Measurements from ENCODE around the gene PGLYRP4. TPM values are rescaled to one million over a fixed set of nuclear protein-coding genes. Genes with fewer than 3 reads are reported as not detected.
"Not testable (repeated sequence)": the region's sequence is repeated elsewhere in the genome, so short reads cannot be mapped to it uniquely, and the experiment has no call there.

PGLYRP4 gene
- total RNA-seq, 4 donors from 2014 or later: not detected

GRCh38 chr1:153350321-153350957, 1.8 kb upstream of the PGLYRP4 start:
- TF ChIP-seq POLR2A (IDR thresholded peaks at IDR 0.05): no peak
- no peak for TF ChIP-seq CTCF (IDR thresholded peaks at IDR 0.05 in 4 of 5, conservative IDR thresholded peaks at IDR 0.05 in 1 of 5)
- intact Hi-C loops (cut with DNase I; ENCODE audit: low total_unique reads): loop anchor here (10.0 kb wide), 2 partner anchors 214 to 394 kb away; partner anchors contain the start of gene S100A2
- Histone ChIP-seq H3K4me1 (no peaks in the 10 kb centered on the region), H3K4me3 (no peak overlapping the region), H3K9me3 (no peaks in the 10 kb centered on the region), H3K27me3 (peaks cover 7 to 31% (median 8%) of the 10 kb centered on the region in 3 donors), H3K27ac (no peak overlapping the region), H3K36me3 (no peaks in the 10 kb centered on the region)
- in situ Hi-C loops (cut with MboI; ENCODE audit: low sequenced_read_pairs in 4 of 4): loop anchor here (5.0 to 25.0 kb wide), 5 partner anchors 142 to 662 kb away; partner anchors contain the start of gene INTS3 (in 1 of the 4)
- ATAC-seq (no peak), DNase-seq (no peak)

GRCh38 chr1:153349363-153350320, 1.0 kb upstream of the PGLYRP4 start:
- no peaks in the 10 kb centered on the region for H3K36me3 ChIP-seq
- H3K4me3 ChIP-seq: no peak overlapping the region
- H3K9me3 ChIP-seq: no peaks in the 10 kb centered on the region
- no peaks in the 10 kb centered on the region for H3K4me1 ChIP-seq
- peaks cover 7 to 31% (median 8%) of the 10 kb centered on the region in 3 donors for H3K27me3 ChIP-seq
- in situ Hi-C loops (cut with MboI; ENCODE audit: low sequenced_read_pairs in 4 of 4): loop anchor here (5.0 to 25.0 kb wide), 5 partner anchors 143 to 663 kb away; partner anchors contain the start of gene INTS3 (in 1 of the 4)
- TF ChIP-seq CTCF (IDR thresholded peaks at IDR 0.05 in 4 of 5, conservative IDR thresholded peaks at IDR 0.05 in 1 of 5): no peak
- no peak for TF ChIP-seq POLR2A (IDR thresholded peaks at IDR 0.05)
- H3K27ac ChIP-seq: no peak overlapping the region
- intact Hi-C loops (cut with DNase I; ENCODE audit: low total_unique reads): loop anchor here (10.0 kb wide), 2 partner anchors 215 to 395 kb away; partner anchors contain the start of gene S100A2
- ATAC-seq: no peak
- no peak for DNase-seq

GRCh38 chr1:153347856-153348255, 785 bp downstream of the PGLYRP4 start:
- no peak overlapping the region for H3K27ac ChIP-seq
- no peak for DNase-seq
- TF ChIP-seq CTCF (IDR thresholded peaks at IDR 0.05 in 4 of 5, conservative IDR thresholded peaks at IDR 0.05 in 1 of 5): no peak
- no peak for TF ChIP-seq POLR2A (IDR thresholded peaks at IDR 0.05)
- ATAC-seq: no peak
- peaks cover 7 to 31% (median 8%) of the 10 kb centered on the region in 3 donors for H3K27me3 ChIP-seq
- H3K36me3 ChIP-seq: no peaks in the 10 kb centered on the region
- no peak overlapping the region for H3K4me3 ChIP-seq
- in situ Hi-C loops (cut with MboI; ENCODE audit: low sequenced_read_pairs in 4 of 4): no loop called here
- no peaks in the 10 kb centered on the region for H3K9me3 ChIP-seq
- no peaks in the 10 kb centered on the region for H3K4me1 ChIP-seq
- intact Hi-C loops (cut with DNase I; ENCODE audit: low total_unique reads): no loop called here

GRCh38 chr1:153347049-153347448, 1.6 kb downstream of the PGLYRP4 start:
- H3K27me3 ChIP-seq: peaks cover 7 to 31% (median 8%) of the 10 kb centered on the region in 3 donors
- in situ Hi-C loops (cut with MboI; ENCODE audit: low sequenced_read_pairs in 4 of 4); intact Hi-C loops (cut with DNase I; ENCODE audit: low total_unique reads); H3K9me3 ChIP-seq; H3K4me3 ChIP-seq; H3K27ac ChIP-seq; DNase-seq; H3K4me1 ChIP-seq; H3K36me3 ChIP-seq; ATAC-seq: not testable (repeated sequence)

Data from gastrocnemius medialis (tissue), 4 donors.